GM18907 (cell line): Measurements from ENCODE around the gene DGUOK.
A peak's percentile ranks its signal among the peaks of the same experiment; 100 is the strongest.
"Not testable (repeated sequence)": the region's sequence is repeated elsewhere in the genome, so short reads cannot be mapped to it uniquely, and the experiment has no call there.

Source experiments
- ATAC-seq: cut with Tn5 transposase; IDR thresholded peaks from one replicate; pipeline ENCODE4 v1.9.1; 2021; ENCODE audit warnings: mild to moderate bottlenecking, moderate library complexity; ENCODE audit not compliant: unreplicated experiment

Gene DGUOK

DNA sequence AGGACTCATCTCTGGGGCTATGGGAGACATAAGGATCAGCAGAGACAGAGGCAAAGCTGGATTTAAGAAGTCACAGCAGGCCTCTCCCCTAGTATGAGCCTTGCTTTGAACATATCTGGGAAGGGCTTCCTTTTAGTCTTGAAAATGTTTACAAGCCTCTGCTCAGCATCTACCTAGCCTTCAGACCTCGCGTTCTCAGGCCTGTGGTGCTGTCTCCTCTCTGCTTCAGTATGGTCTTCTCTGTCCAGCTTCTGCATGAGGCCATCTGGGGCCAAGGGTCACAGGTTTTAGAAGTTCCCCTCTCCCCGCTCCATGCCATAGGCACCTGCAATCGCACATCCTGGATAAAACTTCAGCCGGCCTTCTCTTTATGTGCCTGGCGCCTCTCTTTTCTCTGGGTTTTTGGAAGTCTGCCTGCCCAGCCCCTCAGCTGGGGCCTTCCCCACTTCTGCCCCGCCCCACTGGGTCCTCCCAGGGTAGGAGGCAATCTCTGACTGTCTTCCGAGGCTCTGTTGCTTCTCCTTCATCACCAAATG is 26.8 kb upstream of the DGUOK start:
- ATAC-seq: no peak

DNA sequence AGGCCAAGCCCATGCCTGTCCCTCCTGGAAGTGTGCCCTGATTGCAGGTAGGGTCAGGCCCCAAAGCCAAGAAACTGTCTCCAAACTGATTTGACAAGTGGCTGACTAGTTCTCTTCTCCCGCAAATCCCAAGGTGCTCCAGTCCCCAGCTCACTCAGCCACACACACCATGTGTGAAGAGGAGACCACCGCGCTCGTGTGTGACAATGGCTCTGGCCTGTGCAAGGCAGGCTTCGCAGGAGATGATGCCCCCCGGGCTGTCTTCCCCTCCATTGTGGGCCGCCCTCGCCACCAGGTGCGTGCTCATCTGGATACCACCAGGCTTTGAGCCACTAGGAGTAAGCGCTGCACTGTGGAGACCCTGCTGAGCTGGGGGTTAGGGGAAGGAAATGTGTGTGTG is 25.5 kb upstream of the DGUOK start:
- no peak for ATAC-seq

DNA sequence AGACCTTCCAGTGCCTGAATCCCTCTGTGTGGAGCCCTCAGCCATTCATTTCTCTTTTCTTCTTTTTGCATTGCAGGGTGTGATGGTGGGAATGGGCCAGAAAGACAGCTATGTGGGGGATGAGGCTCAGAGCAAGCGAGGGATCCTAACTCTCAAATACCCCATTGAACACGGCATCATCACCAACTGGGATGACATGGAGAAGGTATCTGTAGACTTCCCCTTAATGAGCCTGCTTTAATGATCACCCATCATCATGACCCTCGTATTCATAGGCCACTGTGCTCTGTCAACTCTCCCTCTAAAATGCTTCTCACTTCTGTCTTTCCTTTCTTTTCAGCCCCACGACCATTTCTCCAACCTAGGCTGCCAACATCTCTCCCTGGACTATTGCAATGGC is 24.4 kb upstream of the DGUOK start:
- no peak for ATAC-seq

DNA sequence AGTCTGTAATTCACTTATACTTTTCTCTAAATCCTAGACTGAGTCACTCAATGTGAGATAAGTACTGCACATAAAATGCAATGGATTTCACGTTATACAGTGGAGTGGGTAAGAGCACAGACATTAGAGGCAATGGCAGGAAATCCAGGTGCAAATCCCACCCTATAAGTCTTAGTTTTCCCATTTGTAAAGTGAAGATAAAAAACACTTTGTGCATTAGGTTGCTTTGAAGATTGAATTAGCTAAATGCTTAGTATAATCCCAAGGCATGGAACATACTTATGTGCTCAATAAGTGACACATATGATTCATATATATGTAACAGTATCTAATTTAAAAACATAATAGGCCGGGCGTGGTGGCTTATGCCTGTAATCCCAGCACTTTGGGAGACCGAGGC is 23.4 kb upstream of the DGUOK start:
- no peak for ATAC-seq

DNA sequence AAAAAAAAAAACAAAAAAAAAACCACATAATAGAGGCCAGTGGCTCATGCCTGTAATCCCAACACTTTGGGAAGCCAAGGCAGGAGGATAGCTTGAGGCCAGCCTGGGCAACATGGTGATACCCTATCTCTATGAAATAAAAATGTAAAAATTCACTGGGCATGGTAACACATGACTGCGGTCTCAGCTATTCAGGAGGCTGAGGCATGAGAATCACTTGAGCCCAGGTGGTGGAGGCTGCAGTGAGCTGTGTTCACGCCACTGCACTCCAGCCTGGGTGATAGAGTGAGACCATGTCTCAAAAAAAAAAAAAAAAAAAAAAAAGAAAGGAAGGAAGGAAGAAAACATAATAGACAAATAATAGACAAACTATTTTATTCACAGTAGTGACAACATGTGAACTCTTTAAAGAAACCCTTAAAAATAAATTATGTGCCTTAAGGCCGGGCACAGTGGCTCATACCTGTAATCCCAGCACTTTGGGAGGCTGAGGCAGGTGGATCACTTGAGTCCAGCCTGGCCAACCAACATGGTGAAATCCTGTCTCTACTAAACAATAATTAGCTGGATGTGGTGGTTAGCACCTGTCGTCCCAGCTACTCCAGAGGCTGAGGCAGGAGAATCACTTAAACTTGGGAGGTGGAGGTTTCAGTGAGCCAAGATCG is 22.6 kb upstream of the DGUOK start:
- ATAC-seq: not testable (repeated sequence)

DNA sequence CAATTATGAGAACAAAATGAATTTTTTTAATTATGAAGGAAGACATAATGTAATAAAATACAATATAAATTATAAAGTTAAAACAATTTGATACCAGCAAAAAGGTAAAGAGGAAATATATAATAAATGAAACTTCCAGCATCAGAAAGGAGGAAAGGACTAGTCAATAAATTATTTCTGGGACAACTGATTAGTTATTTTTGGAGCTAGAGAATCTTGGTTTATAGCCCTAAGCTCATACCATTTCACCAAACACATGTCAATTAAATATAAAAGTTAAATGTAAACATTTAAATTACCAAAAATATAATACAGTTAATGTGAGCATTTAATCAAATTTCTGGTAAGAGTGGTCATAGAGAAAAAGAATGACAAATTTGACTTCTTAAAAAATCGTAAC is 21.7 kb upstream of the DGUOK start:
- no peak for ATAC-seq

DNA sequence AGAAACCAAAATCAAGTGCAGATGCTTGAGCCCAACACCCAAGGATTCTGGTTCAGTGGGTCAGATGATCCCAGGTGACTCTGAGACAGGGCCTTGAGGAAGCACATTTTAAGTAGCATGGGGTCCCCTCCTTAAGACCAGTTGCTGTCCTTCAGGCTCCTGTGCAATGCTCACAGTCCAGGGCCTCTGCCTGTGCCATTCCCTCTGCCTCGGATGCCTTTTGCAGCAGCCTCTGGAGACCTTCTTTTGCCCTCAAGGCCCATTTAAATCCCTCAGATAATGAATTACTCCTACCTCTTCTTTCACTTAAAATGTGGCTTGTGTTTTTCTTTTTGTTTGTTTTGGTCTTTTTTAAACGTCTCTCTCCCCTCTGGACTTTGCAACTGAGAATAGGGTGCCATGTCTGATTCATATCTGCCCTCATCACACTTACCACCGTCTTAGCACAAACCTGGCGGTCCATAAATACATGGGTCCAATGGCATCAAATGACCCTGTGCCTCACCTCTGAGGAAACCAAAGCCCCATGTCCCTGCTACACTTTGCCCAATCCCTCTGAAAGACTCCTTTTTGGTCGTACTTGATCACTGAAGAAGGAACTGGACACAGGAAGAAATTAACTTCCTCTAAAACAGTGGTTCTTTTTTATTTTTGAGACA is 19.7 kb upstream of the DGUOK start:
- ATAC-seq: no peak

DNA sequence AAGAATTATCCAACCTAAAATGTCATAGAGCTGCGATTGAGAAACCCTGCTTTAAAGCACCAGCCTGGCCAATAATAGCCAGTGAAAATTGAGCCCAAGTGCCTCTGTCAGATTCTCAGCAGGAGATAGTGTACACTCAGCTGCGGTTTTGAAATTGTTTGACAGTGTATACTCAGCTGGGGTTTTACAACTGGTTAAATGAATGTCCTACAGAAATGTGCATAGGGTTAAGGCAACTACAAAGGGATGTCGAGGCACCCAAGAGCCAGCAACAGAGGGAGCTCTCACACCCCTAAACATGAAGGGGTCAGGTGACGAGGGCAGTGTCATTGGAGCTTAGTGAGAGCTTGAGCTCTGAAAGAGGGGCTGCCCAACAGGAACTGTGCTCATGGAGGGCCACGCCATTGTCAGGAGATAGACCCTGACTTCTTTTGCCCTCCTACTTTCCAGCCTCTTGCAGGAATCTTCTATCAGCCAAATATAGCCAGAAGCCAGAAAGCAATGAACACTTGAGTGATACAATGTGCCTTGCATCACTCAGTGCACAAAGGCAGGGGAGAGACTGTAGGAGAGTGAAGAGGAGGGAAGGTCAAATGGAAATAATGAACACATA is 18.7 kb upstream of the DGUOK start:
- peak; percentile 53 for ATAC-seq

DNA sequence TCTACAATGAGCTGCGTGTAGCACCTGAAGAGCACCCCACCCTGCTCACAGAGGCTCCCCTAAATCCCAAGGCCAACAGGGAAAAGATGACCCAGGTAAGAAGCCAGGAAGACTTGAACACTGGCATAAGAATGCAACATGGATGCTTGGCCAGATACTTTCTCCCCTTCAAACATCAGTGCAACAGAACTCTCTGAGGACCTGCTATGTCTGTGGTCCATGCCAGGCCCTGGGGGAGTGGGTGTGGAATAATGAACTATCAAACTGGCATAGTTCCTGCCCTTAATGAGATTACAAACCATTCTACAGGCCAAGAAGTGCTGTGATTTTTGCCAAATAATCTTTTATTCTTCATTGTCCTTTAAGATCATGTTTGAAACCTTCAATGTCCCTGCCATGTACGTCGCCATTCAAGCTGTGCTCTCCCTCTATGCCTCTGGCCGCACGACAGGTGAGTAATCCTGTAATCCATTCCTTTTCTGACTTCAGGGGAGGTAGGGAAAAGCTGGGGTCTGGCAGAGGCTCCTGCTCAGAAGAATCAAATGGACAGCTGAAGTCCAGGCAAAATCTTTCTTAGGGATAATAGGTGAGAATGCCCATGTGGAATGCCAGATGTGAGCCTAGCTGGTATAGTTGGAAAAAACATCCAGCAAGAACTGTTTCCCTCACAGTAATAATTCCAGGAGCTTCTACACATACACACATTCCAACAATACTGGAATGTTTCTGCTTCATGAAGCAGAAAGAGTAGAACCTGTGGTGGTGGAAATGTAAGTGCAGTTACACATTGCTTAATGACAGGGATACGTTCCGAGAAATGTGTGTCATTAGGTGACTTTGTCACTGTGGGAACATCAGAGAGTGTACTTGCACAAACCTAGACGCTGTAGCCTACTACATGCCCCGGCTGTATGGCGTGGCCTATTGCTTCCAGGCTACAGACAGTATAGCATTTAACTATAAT is 17.7 kb upstream of the DGUOK start:
- no peak for ATAC-seq

DNA sequence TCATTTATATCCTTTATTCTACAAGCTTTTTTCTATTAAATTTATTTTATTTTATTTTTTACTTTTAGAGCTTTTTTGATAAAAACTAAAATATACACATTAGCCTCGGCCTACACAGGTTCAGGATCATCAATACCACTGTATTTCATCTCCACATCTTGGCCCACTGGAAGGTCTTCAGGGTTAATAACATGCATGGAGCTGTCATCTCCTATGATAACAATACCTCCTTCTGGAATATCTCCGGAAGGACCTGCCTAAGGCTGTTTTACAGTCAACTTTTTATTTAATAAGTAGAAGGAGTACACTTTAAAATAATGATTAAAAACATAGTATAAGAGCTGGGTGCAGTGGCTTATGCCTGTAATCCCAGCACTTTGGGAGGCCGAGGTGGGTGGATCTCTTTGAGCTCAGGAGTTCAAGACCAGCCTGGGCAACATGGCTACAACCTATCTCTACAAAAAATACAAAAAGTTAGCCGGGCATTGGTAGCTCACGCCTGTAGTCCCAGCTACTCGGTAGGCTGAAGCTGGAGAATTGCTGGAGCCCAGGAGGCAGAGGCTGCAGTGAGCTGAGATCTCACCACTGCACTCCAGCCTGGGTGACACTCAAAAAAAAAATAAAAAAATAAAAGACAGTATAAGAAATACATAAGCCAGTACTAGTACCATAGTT is 15.7 kb upstream of the DGUOK start:
- no peak for ATAC-seq

DNA sequence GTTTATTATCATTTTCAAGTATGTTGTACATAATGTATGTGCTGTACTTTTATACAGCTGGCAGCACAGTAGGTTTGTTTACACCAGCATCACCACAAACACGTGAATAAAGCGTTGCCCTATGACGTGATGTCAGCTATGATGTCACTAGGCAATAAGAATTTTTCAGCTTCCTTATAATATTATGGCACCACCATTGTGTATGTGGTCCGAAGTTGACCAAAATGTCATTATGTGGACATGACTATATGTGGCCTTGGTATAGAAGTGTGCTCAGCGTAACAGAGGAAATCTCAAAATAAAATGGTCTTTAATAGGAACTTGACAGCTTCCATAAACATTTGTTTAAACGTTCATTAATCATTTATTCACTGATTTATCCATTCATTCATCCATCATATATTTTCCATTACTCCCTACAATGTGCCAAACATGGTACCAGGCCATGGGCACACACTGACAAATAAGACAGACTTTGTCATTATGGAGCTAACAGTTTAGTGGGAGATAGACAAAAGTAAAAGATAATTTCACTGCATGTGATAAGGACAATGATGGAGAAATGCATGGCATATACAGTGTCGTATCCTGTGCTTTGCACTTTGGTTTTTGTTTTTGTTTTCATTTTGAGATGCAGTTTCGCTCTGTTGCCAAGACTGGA is 15.0 kb upstream of the DGUOK start:
- no peak for ATAC-seq

DNA sequence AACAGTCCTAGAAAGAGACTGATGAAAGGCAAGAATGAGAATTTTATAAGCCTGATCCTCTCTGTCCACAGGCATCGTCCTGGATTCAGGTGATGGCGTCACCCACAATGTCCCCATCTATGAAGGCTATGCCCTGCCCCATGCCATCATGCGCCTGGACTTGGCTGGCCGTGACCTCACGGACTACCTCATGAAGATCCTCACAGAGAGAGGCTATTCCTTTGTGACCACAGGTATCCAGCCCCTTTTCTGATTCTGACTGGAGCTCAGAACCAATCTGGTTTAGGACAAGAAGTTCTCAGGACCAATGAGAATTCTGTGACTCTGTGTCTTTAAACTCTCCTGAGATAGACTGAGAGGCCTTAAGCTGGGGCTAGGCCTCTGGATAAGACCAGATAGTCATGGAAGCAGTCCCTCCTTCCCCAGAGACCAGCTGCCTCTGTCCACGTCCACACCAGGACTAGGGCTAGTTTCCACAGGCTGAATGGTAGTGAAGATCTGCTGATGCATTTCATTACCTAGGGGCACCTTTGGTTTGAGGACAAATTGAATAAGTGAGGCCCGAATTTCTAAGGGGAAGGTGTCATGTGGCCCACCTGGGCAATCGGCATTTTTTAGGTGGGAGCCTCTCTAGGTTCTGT is 13.1 kb upstream of the DGUOK start:
- no peak for ATAC-seq

DNA sequence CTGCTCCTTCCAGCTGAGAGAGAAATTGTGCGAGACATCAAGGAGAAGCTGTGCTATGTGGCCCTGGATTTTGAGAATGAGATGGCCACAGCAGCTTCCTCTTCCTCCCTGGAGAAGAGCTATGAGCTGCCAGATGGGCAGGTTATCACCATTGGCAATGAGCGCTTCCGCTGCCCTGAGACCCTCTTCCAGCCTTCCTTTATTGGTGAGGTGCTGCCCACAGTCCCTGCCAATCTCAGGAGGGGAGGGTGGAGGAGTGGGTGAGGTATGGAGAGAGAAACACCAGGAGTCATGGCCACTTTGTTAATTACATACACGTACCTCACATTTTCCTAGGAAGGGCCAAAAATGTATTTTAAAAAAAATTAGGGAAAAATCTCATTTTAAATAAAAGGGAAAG is 12.0 kb upstream of the DGUOK start:
- ATAC-seq: no peak

DNA sequence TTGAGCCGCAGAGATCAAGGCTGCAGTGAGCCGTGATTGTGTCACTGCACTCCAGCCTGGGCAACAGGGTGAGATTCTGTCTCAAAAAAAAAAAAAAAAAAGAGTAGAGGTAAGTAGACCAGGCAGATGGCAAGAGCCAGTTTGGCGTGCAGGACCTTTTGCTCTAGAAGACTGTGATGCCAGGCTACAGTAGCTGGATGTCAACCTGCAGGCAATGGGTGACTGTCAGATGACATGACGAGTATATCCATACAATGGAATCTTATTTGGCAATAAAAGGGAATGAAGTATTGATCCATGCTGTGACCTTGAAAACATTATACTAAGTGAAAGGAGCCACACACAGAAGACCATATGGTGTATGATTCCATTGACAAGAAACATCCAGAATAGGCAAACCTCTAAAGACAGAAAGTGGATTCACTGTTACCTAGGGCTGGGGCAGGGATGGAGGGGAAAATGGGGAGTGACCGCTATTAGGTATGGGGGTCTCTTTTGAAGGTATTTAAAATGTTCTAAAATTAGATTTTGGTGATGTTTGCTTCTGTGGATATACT is 11.2 kb upstream of the DGUOK start:
- ATAC-seq: no peak

DNA sequence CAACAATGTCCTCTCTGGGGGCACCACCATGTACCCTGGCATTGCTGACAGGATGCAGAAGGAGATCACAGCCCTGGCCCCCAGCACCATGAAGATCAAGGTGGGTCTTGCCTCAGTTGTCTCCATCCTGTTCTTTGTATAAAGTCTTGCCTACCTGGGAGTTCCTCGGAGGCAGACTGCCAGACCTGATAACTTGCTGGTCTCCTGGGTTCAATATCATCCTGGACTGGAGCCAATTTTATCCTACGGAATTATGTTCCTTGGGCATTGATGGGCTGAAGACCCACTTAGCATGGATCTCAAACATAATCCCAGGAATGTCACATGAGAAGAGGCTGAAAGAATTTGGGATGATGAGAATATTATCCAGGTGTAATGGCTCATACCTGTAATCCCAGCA is 10.0 kb upstream of the DGUOK start:
- ATAC-seq: no peak

DNA sequence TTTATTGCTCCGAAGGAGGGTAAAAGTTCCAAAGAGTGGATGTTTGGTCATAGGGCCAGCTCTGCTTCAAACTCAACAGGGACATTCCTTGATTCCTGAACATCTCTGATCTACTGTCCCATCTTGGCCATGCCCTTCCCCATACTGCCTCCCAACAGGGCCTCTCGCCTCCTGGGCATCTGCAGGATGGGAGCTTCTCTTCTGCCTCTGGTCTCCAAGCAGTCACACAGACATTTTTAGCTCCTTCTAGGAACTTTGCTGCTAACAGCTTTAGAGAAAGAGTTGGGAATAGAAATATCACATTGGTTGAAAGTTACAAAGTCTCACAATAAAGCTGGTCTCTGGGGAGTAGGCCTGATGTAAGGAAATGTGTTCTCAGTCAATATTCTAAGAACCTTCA is 9.4 kb upstream of the DGUOK start:
- ATAC-seq: no peak

DNA sequence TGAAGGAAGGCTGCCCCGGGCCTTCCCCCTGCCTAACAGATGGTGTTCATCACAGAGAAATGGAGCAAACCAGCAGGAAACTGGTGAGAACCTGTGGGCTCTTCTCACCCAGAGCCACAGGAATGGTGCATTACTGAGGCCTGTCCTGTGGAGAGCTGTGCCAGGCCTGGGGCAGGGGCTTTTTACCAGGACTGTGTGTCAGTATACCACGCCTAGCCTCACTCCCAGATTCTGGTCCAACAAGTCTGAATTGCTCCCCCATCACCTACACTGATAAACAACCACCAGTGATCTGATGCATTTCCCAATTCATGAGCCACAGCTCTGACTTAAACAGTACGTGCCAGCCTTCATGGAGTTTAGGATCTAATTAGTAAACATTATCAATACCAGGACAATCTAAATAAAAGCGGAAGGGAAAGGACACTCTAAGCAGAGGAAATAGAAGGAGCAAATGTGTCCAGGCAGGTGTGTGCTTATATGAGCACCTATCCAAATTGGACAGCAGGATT is 8.9 kb upstream of the DGUOK start:
- no peak for ATAC-seq

DNA sequence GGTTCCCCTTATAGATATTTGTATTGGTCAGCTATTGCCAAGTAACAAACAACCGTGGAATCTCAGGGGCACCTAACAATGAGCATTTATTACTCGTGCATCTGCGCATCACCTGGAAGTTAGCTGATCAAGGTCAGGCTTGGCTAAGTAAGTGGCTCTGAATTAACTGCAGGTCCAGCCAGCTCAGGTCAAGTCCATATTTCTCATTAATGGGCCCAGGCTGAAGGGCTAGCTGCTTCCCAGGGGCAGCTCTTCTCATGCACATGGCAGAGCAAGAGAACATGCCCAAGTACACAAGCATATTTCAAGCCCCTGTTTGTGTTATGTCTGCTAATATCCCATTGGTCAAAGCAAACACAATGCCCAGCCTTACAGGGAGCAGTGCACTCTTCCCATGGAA is 7.8 kb upstream of the DGUOK start:
- no peak for ATAC-seq

DNA sequence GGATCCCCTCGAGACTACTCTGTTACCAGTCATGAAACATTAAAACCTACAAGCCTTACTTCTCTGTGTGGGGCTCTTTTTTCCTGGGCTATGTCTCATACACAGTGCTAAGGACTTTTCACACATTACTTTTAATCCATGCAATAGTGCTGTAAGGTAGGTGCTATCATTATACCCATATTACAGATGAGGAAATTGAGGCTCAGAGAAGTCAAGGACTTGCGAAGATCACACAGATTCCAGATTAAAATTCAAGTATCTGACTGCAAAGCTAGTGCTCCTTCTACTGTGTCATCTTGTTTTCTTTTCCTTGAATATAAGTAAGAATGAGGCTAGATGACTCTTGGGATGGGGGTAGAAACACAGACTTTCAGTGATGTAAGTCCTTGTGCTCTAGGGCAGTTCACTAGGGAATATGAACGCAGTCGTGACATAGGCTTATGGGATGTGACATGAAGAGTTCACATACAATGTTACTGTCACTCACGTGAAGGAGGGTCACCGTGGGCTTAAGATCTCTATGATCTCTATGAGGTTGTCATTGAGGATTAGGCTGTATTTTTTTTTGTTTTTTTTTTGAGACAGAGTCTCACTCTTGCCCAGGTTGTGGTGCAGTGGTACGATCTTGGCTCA is 7.0 kb upstream of the DGUOK start:
- ATAC-seq: no peak
